ENCODE data around the gene STIM1.
"Not testable (repeated sequence)": the region's sequence is repeated elsewhere in the genome, so short reads cannot be mapped to it uniquely, and the experiment has no call there.

STIM1 gene

GRCh38 chr11:4026389-4026788 lies 170.9 kb downstream of the STIM1 start:
- no peak for DNase-seq (ENCODE audit: low read depth in 2 of 2)

GRCh38 chr11:4027746-4028145 lies 172.3 kb downstream of the STIM1 start:
- no peak for DNase-seq (ENCODE audit: low read depth in 2 of 2)

DNA sequence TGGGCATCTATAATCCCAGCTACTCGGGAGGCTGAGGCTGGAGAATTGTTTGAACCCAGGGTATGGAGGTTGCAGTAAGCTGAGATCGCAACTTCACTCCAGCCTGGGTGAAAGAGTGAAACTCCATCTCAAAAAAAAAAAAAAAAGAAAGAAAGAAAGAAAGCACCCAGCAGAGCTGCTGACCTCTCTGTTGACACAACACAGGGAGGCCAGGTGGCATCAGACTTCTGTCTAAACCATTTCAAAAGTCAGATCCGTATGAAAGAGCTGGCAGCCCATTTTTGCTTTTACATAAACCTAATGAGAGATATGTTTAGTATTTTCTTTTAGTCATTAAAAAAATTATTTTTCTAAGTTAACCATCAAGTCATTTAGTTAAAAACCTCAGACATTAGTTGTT lies 174.7 kb downstream of the STIM1 start:
- DNase-seq (ENCODE audit: low read depth in 2 of 2): no peak

DNA sequence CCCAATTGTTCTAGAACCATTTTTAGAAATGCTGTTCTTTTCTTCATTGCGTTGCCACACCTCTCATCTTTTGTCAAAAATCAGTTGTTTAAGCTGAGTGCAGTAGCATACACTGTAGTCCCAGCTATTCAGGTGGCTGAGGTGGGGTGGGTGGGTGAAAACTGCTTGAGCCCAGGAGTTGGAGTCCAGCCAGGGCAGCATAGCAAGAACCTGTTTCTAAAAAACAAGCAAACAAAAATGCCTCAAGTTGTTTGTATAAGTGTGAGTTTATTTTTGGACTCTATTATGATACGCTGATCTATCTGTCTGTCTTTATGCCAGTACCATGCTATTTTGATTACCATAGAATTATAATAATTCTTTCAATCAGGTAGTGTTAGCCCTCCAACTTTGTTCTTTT lies 176.6 kb downstream of the STIM1 start:
- no peak for DNase-seq (ENCODE audit: low read depth in 2 of 2)

GRCh38 chr11:4035985-4036384 lies 180.5 kb downstream of the STIM1 start:
- no peak for DNase-seq (ENCODE audit: low read depth in 2 of 2)

GRCh38 chr11:4039011-4039410 lies 183.5 kb downstream of the STIM1 start:
- DNase-seq (ENCODE audit: low read depth in 2 of 2): no peak

GRCh38 chr11:4040461-4040860 lies 185.0 kb downstream of the STIM1 start:
- DNase-seq (ENCODE audit: low read depth in 2 of 2): no peak

- DNase-seq (ENCODE audit: low read depth in 2 of 2): no peak
Observed at GRCh38 chr11:4041731-4042391, 186.4 kb downstream of the STIM1 start.

DNA sequence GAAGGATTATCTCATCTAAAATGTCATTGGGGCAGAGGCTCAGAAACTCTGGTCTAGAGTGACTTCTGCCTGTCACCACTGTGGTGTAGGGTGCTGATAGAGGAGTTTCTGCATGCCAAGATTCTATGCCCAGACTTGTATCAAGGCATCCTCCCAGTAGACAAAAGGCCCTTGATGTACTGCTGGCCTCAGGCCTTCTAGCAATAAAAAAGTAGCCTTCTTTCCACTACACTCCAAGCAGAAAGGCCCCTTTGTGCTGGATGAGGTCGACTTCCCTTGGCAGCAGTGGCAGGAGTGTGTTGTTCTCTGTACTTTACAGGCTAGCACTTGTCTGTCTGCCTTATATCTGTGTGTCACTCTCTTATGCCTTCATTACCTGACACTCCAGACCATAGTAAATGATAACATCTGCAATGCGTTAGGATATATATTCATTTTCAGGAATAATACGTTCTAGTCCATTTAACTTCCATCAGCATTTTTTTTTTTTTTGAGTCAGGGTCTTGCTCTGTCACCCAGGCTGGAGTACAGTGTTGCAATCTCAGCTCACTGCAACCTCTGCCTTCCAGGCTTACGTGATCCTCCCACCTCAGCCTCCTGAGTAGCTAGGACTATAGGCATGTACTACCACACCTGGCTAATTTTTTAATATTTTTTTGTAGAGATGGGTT lies 189.6 kb downstream of the STIM1 start:
- DNase-seq (ENCODE audit: low read depth in 2 of 2): no peak

DNA sequence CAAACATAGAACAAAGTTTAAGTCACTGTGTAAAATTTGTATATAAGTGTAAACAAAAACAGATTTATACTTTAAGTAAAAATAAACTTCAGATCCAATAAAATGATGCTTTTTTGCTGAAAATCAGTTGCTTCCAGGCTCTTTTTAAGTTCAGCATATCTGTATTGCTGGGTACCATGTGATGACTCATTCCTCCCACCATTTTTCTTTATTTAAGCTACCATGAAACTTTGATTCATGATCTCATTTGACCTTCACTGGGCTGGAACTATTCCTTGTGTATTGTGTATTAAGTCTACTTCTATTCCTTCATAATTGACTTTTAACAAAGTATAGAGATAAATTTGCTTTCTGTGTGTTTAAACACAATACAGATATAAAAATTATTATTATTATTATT lies 192.9 kb downstream of the STIM1 start:
- no peak for DNase-seq (ENCODE audit: low read depth in 2 of 2)

DNA sequence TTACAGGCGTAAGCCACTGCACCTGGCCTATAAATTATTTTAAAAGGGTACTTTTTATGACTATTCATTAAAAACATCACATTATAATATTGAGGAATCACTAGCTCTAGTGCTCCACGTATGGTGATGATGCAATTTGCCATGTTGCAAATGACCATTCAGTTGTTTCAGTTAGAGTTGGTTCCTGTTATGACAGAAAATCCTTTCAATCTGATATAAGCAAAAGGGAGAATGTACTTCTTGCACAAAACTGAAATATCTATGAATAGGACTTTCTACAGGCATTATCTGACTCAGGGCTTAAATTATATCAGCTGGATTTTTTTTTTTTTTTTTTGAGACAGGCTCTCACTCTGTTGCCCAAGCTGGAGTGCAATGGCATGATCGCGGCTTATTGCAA lies 193.5 kb downstream of the STIM1 start:
- DNase-seq (ENCODE audit: low read depth in 2 of 2): no peak

- no peak for DNase-seq (ENCODE audit: low read depth in 2 of 2)
Observed at GRCh38 chr11:4050138-4050537, 194.7 kb downstream of the STIM1 start.

- not testable (repeated sequence) for DNase-seq (ENCODE audit: low read depth in 2 of 2)
Observed at GRCh38 chr11:4053200-4053599, 197.7 kb downstream of the STIM1 start.

DNA sequence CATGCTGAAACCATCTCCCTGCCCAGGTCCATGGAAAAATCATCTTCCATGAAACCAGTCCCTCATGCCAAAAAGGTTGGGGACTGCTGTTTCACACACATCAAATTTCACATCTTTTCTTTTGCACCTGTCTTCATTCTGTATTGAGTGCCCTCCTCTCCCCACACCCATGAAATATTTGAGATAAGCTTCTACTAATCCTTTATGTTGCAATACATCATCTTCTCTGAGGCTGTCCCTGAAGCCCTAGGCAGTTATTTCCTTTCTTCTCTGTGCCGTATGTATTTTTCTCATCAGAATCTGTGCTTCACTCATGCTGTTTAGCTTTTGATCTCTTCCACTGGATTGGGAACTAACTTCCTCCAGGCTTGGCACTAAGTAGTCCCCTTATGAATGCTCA lies 199.2 kb downstream of the STIM1 start:
- no peak for DNase-seq (ENCODE audit: low read depth in 2 of 2)

- DNase-seq (ENCODE audit: low read depth in 2 of 2): no peak
Observed at GRCh38 chr11:4059424-4059823, 204.0 kb downstream of the STIM1 start.

GRCh38 chr11:4060182-4060923 lies 204.9 kb downstream of the STIM1 start:
- no peak for DNase-seq (ENCODE audit: low read depth in 2 of 2)

DNA sequence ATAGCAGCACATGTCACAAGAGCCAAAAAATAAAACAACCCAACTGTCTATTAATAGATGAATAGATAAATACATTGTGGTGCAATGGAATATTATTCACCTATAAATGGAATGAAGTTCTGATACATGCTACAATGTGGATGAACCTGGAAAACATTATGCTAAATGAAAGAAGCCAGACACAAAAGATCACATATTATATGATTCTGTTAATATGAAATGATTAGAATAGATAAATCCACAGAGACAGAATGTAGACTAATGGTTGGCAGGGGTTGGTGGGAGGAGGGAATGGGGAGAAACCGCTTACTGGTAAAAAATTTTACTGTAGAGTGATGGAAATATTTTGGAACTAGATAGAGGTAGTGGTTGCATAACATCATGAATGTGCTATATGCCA lies 206.2 kb downstream of the STIM1 start:
- DNase-seq (ENCODE audit: low read depth in 2 of 2): no peak

- DNase-seq (ENCODE audit: low read depth in 2 of 2): no peak
Observed at GRCh38 chr11:4063348-4063747, 207.9 kb downstream of the STIM1 start.

- DNase-seq (ENCODE audit: low read depth in 2 of 2): no peak
Observed at GRCh38 chr11:4064278-4064955, 209.0 kb downstream of the STIM1 start.

DNA sequence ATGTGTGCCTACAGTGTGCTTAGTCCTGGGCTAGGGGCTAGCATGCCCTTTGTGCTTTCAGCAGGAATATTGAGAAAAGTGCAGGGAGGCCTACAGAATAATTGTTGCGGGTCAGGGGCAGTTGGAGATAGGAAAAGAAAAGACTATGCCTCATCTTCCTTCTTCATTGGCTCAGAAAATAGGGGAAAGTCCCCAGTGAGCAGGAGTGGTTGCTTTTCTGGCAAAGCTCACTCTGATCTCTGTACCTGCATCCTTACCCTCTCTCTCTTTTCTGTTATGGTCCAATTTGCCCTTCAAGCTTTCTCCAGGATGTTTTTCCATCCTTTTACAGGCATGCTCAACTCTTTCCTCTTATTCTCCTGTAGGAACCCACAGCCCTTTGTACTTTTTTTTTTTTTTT lies 209.6 kb downstream of the STIM1 start:
- no peak for DNase-seq (ENCODE audit: low read depth in 2 of 2)

DNA sequence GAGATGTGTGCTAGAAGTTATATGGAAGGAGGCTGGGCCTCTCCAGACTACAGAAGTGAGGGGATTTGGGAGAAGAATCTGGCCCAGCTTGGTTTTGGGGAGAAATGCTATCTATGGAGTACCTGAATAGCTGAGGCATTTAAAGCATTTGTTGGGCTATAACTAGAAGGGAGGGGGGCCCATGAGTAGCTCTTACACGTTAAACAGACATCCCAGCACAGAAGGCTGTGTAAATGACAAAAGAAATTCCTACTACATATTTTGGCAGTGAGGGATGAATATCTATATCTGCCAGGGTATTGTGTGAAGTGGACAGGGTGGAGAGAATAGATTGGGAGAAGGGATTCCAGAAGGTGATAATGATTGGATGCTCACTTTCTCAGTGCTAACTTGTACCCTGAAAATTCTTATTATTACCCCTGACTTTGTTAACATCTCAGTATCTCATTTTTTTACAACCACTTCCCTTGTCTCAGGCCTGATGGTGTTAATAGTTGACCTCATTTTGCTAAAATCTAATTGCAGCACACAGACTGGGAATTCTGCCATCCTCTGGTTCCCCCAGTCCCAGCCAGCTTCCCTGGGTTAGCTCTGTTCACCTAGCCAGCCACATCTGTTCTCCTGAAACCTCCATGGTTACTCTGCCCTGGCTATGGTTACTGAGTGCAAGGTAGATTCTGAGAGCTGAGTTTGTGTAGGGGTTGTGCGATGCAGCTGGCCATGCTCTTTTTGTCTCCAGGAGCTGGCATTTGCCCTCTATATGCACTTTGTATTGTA lies 210.3 kb downstream of the STIM1 start:
- DNase-seq (ENCODE audit: low read depth in 2 of 2): no peak

GRCh38 chr11:4066910-4067309 lies 211.4 kb downstream of the STIM1 start:
- no peak for DNase-seq (ENCODE audit: low read depth in 2 of 2)
